OCI-LY7 (cell line): ENCODE measurements around the gene FNBP1. TPM values are rescaled to one million over a fixed set of nuclear protein-coding genes. Genes with fewer than 3 reads are reported as not detected.

Experiments
- BruUV-seq: library from RNA; stranded (reverse); fragments of 400-500 nt; replicated peaks from 2 replicates; lab custom pipeline; 2021; lab: Mats Ljungman, UMichigan
- CTCF ChIA-PET: fragments of 300-600 bp; sonication (Branson Sonifier 250); formaldehyde crosslinking; loops from one replicate; lab custom pipeline; 2022; ENCODE audit warnings: antibody characterized with exemption; ENCODE audit not compliant: unreplicated experiment; lab: Charles Lee
- POLR2A ChIA-PET: fragments of 300-600 bp; sonication (Branson Sonifier 250); formaldehyde crosslinking; loops from one replicate; lab custom pipeline; 2022; ENCODE audit warnings: antibody characterized with exemption; lab: Charles Lee
- DNase-seq: peaks from one replicate; pipeline ENCODE4 v3.0.0-alpha.2; 2015; ENCODE audit warnings: low spot score
- H2AFZ ChIP-seq: fragments of 200-600 bp; sonication (generic), shearing (Covaris generic); 2 replicates; pipeline ENCODE4 v1.6.1; 2014; ENCODE audit warnings: mild to moderate bottlenecking, antibody characterized with exemption, low read length, moderate library complexity
- H3K27ac ChIP-seq: fragments of 200-600 bp; sonication (generic); 2 replicates; pipeline ENCODE4 v1.5.1; 2014; ENCODE audit warnings: mixed run types, low read depth, mild to moderate bottlenecking, moderate library complexity, low read length, inconsistent platforms; ENCODE audit not compliant: poor library complexity, severe bottlenecking
- H3K36me3 ChIP-seq: fragments of 200-600 bp; sonication (generic); 2 replicates; pipeline ENCODE4 v1.6.1; 2014; ENCODE audit warnings: mild to moderate bottlenecking, antibody characterized with exemption, low read length, moderate library complexity, mixed read lengths; ENCODE audit not compliant: insufficient read depth
- H3K4me1 ChIP-seq: fragments of 200-600 bp; sonication (generic); 2 replicates; pipeline ENCODE4 v1.5.1; 2014; ENCODE audit warnings: mild to moderate bottlenecking, low read length; ENCODE audit not compliant: insufficient read depth, poor library complexity, severe bottlenecking
- H3K4me2 ChIP-seq: fragments of 200-600 bp; sonication (generic); 2 replicates; pipeline ENCODE4 v1.6.1; 2014; ENCODE audit warnings: mild to moderate bottlenecking, low read length
- H3K4me3 ChIP-seq: fragments of 200-600 bp; sonication (generic); 2 replicates; pipeline ENCODE4 v1.5.1; 2014; ENCODE audit warnings: mild to moderate bottlenecking, low read depth, low read length; ENCODE audit not compliant: poor library complexity, severe bottlenecking
- H3K79me2 ChIP-seq: fragments of 200-600 bp; sonication (generic); 2 replicates; pipeline ENCODE4 v1.6.1; 2016; ENCODE audit warnings: low read depth, mild to moderate bottlenecking, low read length, moderate library complexity, mixed read lengths; ENCODE audit not compliant: insufficient read depth
- H3K9me2 ChIP-seq: fragments of 200-600 bp; sonication (generic); 2 replicates; pipeline ENCODE4 v1.6.1; 2016; ENCODE audit warnings: mild to moderate bottlenecking, low read length, mixed read lengths; ENCODE audit not compliant: insufficient read depth
- H3K9me3 ChIP-seq: fragments of 200-600 bp; sonication (generic); 2 replicates; pipeline ENCODE4 v1.6.1; 2014; ENCODE audit warnings: mild to moderate bottlenecking, mixed run types, low read length, mixed read lengths
- H4K20me1 ChIP-seq: fragments of 200-600 bp; sonication (generic); 2 replicates; pipeline ENCODE4 v1.6.1; 2014; ENCODE audit warnings: mild to moderate bottlenecking, antibody characterized with exemption, low read length, moderate library complexity, mixed read lengths; ENCODE audit not compliant: insufficient read depth
- EZH2phosphoT487 ChIP-seq: fragments of 200-600 bp; sonication (generic); IDR thresholded peaks from 2 replicates; pipeline ENCODE4 v1.6.1; 2018; ENCODE audit warnings: low read depth, borderline replicate concordance, mild to moderate bottlenecking, mixed run types, antibody characterized with exemption, low read length, moderate library complexity, mixed read lengths
- intact Hi-C: fragments of 100-400 bp; cut with micrococcal nuclease; formaldehyde crosslinking; loops from one replicate; pipeline ENCODE4 v1.10.0; 2022; ENCODE audit not compliant: unreplicated experiment
- total RNA-seq, 2 experiments: library from RNA; depleted of rRNA in 1 of 2; stranded (reverse); fragments of >200 nt in 1 of 2; shearing (Covaris generic) in 1 of 2; gene quantifications; 2 replicates each; pipeline ENCODE4 v1.2.3, GENCODE V29; 2014 to 2022
- TF ChIP-seq, protein P1 (sequence below): fragments of 200-600 bp; sonication (generic); conservative IDR thresholded peaks from 2 replicates; pipeline ENCODE4 v1.5.1; 2014; ENCODE audit warnings: mild to moderate bottlenecking, antibody characterized with exemption, low read length, moderate library complexity, mixed read lengths

Gene FNBP1
- total RNA-seq, 2 experiments from 2014 or later: 93.3 to 164 TPM

DNA sequence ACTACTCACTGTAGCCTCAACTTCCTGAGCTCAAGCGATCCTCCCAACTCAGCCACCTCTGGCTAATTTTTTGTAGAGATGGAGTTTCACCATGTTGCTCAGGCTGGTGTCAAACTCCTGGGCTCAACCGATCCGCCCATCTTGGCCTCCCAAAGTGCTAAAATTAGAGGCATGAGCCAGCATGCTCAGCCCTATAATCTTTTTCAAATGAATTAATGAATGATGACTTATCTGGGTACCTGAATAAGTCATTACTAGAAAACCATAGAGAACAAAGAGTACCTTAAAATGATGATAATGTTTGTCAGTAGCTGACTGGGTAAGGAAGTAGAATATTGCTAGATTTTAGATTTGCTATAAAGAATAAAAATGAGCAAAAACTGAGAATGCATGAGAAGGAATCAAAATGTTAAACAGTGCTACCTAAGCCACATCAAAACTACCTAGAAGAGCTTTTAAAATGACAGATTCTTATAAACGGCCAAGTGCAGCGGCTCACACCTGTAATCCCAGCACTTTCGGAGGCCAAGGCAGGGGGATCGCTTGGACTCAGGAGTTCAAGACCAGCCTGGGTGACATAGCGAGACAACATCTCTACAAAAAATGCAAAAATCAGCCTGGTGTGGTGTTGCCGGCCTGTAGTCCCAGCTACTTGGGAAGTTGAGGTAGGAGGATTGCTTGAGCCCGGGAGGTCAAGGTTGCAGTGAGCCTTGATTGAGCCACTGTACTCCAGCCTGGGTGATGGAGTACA, 13.6 kb downstream of the FNBP1 start:
- no peak for DNase-seq
- intact Hi-C loops: no loop called here
- Histone ChIP-seq H3K4me1 (peaks cover 96% of the 10 kb centered on the region), H4K20me1 (peaks cover 42% of the 10 kb centered on the region), H3K4me2 (peak overlapping the region; percentile 31), H3K79me2 (peaks cover 100% of the 10 kb centered on the region), H3K36me3 (peaks cover 18% of the 10 kb centered on the region), H3K9me3 (no peaks in the 10 kb centered on the region), H3K27ac (peak overlapping the region; percentile 19), H3K9me2 (no peaks in the 10 kb centered on the region), H2AFZ (no peak overlapping the region), H3K4me3 (no peak overlapping the region)
- BruUV-seq: no TSS peak
- ChIA-PET CTCF (interaction anchor here (1.2 kb wide), 1 partner anchor 34 kb away, joined by 5 read pairs; no protein-coding TSS in a partner anchor), POLR2A (interaction anchor here (1.1 to 4.4 kb wide), 5 partner anchors 8 to 34 kb away, joined by 3 to 22 read pairs (median 5); no protein-coding TSS in a partner anchor)
- TF ChIP-seq, protein P1, sequence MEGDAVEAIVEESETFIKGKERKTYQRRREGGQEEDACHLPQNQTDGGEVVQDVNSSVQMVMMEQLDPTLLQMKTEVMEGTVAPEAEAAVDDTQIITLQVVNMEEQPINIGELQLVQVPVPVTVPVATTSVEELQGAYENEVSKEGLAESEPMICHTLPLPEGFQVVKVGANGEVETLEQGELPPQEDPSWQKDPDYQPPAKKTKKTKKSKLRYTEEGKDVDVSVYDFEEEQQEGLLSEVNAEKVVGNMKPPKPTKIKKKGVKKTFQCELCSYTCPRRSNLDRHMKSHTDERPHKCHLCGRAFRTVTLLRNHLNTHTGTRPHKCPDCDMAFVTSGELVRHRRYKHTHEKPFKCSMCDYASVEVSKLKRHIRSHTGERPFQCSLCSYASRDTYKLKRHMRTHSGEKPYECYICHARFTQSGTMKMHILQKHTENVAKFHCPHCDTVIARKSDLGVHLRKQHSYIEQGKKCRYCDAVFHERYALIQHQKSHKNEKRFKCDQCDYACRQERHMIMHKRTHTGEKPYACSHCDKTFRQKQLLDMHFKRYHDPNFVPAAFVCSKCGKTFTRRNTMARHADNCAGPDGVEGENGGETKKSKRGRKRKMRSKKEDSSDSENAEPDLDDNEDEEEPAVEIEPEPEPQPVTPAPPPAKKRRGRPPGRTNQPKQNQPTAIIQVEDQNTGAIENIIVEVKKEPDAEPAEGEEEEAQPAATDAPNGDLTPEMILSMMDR: no peak
- no peak for TF ChIP-seq EZH2phosphoT487

DNA sequence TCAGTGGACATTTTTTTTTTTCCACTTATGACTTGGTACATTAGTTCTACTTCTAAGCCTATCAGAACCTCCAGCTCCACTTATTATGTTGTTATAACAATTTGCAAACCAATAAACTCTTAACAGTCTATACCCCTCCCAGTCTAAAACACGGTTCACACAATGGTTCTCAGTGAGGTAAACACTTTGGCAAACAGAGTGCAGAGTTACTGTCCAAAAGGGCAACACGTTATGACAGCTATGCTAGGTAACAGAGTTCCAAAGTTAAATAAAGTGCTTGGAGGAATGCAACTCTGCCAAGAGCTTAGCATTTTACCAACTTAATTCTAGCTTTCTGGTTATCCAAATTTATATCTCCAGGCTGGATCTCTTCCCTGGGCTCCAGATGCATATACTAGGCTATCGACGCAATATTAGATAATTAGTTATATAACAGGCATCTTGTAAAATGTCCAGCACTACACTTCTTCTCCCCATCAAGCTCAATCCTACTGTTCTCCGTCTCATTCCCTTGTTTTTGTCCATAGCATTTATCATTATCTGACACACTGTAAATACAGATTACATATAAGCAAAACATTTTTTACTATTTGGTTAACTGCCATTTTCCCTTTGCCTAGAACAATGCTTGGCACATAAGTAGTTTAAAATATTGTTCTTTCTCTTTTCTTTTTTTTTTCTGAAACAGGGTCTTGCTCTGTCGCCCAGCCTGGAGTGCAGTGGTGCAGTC, 14.3 kb downstream of the FNBP1 start:
- no peak for DNase-seq
- Histone ChIP-seq H3K36me3 (peaks cover 14% of the 10 kb centered on the region), H3K4me1 (peaks cover 98% of the 10 kb centered on the region), H3K9me3 (no peaks in the 10 kb centered on the region), H3K27ac (peak overlapping the region; percentile 19), H3K9me2 (no peaks in the 10 kb centered on the region), H4K20me1 (peaks cover 44% of the 10 kb centered on the region), H2AFZ (no peak overlapping the region), H3K4me2 (peak overlapping the region; percentile 31), H3K79me2 (peaks cover 100% of the 10 kb centered on the region), H3K4me3 (no peak overlapping the region)
- CTCF ChIA-PET: interaction anchor here (1.2 kb wide), 1 partner anchor 33 kb away, joined by 5 read pairs; no protein-coding TSS in a partner anchor
- intact Hi-C loops: no loop called here
- no TSS peak for BruUV-seq
- TF ChIP-seq, protein P1: no peak
- no peak for TF ChIP-seq EZH2phosphoT487
- POLR2A ChIA-PET: interaction anchor here (0.7 to 4.4 kb wide), 12 partner anchors 8 to 140 kb away, joined by 3 to 22 read pairs (median 4); no protein-coding TSS in a partner anchor
